NCI-H446 (cell line): ENCODE data around the gene LSM2.
"Not testable (repeated sequence)": the region's sequence is repeated elsewhere in the genome, so short reads cannot be mapped to it uniquely, and the experiment has no call there.

Experiments used
- DNase-seq, 2 experiments: peaks; one replicate each; lab custom pipeline; 2025; lab: John Stamatoyannopoulos, UW

The LSM2 gene

GRCh38 chr6:31806470-31807272 is at the start of gene LSM2:
LSM2 (minus strand) TSS chr6:31806966; CDS start chr6:31806757, 209 bp downstream.
- peak; percentile 91 to 97 for DNase-seq

- not testable (repeated sequence) for DNase-seq
Measured at GRCh38 chr6:31851980-31852718, 45.4 kb upstream of the LSM2 start.

- DNase-seq = no peak
Measured at GRCh38 chr6:31851485-31851832, 44.7 kb upstream of the LSM2 start.

GRCh38 chr6:31850765-31851484 is 44.2 kb upstream of the LSM2 start:
- DNase-seq = no peak

- no peak for DNase-seq
Measured at GRCh38 chr6:31847276-31847978, 40.7 kb upstream of the LSM2 start.

- no peak for DNase-seq
Measured at GRCh38 chr6:31844507-31844906, 37.7 kb upstream of the LSM2 start.

DNA sequence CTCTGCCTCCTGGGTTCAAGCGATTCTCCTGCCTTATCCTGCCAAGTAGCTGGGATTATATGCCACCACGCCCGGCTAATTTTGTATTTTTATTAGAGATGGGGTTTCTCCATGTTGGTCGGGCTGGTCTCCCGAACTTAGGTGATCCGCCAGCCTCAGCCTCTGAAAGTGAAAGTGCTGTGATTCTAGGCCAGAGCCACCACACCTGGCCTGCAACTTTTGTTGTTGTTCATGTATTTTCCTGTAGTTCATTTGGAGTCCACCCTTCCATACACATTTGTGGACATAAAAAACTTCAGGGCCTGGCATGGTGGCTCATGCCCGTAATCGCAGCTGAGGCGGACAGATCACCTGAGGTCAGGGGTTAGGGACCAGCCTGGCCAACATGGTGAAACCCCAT is 35.3 kb upstream of the LSM2 start:
- no peak for DNase-seq

DNA sequence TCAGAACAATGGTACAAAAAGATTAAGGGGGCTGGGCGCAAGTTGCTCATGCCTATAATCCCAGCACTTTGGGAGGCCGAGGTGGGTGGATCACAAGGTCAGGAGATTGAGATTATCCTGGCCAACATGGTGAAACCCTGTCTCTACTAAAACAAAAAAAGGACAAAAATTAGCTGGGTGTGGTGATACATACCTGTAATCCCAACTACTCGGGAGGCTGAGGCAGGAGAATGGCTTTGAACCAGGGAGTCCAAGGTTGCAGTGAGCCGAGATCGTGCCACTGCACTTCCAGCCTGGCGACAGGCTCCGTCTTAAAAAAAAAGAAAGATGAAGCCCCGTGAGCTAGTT is 33.0 kb upstream of the LSM2 start:
- not testable (repeated sequence) for DNase-seq

DNA sequence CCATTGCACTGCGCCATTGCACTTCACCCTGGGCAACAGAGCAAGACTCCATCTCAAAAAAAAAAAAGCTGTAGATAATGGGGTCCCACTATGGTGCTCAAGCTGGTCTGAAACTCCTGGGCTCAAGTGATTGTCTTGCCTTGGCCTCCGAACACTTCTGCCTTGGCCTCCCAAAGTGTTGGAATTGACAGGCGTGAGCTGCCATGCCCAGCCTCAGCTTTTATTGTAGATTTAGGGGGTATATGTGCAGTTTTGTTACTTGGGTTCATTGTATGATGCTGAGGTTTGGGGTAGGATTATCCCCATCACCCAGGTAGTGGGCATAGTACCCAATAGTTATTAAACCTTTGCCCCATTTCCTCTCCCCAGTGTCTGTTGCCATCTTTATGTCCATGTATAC is 32.2 kb upstream of the LSM2 start:
- no peak for DNase-seq

DNA sequence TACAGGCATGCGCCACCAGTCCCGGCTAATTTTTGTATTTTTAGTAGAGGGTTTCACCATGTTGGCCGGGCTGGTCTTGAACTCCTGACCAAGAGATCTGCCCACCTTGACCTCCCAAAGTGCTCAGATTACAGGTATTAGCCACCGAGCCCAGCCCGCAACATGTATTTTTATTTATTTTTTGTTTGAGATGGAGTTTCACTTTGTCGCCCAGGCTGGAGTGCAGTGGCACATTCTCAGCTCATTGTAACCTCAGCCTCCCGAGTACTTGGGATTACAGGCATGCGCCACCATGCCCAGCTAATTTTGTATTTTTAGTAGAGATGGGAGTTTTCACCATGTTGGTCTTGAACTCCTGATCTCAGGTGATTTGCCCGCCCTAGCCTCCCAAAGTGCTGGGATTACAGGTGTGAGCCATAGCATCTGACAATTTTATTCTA is 31.4 kb upstream of the LSM2 start:
- not testable (repeated sequence) for DNase-seq

GRCh38 chr6:31837369-31838113 is 30.8 kb upstream of the LSM2 start:
- no peak for DNase-seq

DNA sequence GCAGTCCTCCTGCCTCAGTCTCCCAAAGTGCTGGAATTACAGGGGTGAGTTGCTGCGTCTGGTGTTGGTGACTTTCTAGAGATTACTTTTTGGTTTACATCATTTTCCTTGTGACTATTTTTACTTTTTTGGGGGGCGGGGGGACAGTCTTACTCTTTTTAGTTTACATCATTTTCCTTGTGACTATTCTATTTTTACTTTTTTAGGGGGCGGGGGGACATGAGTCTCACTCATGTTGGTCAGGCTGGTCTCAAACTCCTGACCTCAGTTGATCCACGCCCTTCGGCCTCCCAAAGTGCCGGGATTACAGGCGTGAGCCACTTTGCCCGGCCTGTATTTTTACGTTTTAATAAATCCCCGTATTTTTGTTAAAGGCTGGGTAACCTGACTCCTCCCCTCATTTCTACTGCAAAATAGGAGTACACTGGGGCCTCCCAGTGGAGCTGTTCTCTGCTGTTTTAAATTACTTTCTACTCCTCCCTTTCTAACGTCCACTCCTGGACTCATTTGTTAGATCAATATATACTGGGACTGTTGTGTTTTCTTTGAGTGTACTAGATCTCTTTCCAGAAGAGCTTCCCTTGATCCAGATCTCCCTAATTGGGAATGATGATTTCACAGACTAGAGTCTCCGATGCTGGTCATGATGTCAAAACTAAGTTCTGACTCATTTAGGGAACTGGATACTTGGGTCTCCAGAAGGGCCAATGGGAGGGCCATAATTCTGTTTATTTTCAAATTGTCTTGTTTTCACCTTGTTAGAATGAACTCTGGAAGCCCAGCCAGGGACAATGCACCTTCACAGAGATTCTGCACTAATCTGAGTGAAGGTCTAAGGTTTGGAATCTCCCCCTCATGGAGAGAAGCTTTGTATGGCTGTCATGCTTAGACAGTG is 30.0 kb upstream of the LSM2 start:
- DNase-seq = no peak

- DNase-seq = no peak
Measured at GRCh38 chr6:31836047-31836473, 29.3 kb upstream of the LSM2 start.

DNA sequence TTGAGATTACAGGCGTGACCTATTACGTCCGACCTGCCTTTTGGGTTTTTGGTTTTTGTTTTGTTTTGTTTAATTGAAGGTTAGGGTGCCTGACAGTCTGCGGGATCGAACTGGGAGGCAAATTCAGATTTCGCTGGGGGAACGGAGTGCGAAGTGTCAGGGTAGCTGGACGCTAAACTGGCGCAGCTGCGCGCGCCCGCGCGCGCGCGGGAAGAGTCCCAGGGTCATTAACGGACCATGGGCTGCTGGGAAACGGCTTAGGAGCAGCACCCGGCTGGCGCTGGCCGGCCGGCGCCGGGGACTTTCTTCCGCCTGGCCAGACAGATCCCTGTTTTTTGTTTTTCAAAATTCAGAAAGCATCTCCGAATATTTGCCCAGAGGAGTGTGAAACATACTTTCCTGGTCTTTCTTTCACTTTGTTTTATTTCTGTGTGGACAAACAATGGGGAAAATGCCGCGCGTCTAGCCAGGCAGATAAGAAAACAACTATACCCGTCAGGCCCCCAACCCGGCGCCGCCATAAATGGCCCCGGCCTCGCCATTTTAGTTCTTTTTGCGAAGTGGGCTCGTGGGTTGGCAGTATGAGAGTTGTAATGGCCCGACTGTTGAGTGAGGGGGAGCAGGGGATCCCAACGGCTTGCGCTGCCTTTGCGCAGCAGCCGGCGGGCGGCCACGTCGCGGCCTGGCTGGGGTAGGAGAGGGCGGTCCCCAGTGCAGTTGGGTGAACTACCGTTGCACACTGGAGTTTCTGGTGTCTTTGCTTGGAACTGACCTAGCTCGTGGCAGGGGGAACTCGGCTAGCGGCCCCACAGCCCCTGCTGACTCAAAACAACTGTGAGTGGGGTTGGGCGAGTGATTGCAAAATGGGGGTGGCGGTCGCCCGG is 27.8 kb upstream of the LSM2 start:
- DNase-seq = peak; percentile 86 to 92

DNA sequence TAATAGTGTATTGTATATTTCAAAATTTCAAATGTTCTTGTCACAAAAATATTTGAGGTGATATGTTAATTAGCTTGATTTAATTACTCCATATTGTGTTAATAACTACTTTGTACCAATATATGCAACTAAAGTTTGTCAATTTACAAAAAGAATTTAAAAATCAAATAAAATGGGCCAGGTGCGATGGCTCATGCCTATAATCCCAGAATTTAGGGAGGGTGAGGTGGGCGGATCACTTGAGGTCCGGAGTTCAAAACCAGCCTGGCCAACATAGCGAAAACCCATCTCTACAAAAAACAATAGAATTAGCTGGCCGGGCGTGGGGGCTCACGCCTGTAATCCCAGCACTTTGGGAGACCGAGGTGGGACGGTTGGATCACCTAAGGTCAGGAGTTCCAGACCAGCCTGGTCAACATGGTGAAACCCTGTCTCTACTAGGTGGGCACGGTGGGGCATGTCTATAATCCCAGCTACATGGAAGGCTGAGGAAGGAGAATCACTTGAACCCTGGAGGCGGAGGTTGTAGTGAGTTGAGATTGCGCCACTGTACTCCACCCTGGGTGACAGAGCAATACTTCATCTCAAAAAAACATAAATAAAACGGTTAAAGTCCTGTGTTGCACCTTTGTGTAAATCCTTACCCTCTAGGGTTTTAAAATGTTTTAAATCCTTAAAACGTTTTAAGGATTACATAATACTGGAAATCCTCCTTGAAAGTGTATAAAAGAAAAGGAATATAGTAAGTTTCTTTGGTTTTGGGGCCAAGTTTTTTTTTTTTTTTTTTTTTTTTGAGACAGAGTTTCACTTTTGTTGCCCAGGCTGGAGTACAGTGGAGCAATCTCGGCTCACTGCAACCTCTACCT is 24.8 kb upstream of the LSM2 start:
- no peak for DNase-seq

- DNase-seq = no peak
Measured at GRCh38 chr6:31830886-31831335, 24.1 kb upstream of the LSM2 start.

DNA sequence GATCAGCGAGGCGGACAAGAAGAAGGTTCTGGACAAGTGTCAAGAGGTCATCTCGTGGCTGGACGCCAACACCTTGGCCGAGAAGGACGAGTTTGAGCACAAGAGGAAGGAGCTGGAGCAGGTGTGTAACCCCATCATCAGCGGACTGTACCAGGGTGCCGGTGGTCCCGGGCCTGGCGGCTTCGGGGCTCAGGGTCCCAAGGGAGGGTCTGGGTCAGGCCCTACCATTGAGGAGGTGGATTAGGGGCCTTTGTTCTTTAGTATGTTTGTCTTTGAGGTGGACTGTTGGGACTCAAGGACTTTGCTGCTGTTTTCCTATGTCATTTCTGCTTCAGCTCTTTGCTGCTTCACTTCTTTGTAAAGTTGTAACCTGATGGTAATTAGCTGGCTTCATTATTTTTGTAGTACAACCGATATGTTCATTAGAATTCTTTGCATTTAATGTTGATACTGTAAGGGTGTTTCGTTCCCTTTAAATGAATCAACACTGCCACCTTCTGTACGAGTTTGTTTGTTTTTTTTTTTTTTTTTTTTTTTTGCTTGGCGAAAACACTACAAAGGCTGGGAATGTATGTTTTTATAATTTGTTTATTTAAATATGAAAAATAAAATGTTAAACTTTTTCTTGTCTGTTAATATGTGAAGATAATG is 23.0 kb upstream of the LSM2 start:
- peak; percentile 19 to 60 for DNase-seq
